Omental fat pad (tissue), 4 donors: ENCODE measurements around the gene CSNK2A3. TPM values are rescaled to one million over a fixed set of nuclear protein-coding genes. Genes with fewer than 3 reads are reported as not detected.

Experiments used
- ATAC-seq: fragments of 150-250 bp; one replicate; pipeline ENCODE4 v1.9.1; 2016; ENCODE audit warnings: mild to moderate bottlenecking, moderate library complexity; ENCODE audit not compliant: low FRiP score
- DNase-seq: peaks from one replicate; pipeline ENCODE4 v3.0.0-alpha.2; 2019; ENCODE audit warnings: low spot score
- CTCF ChIP-seq, 3 donors: fragments of 450-650 bp; IDR thresholded peaks; one replicate each; pipeline ENCODE4 v1.5.1; 2016 to 2017; ENCODE audit warnings: antibody characterized with exemption in 3 of 3, mild to moderate bottlenecking in 3 of 3, moderate library complexity in 2 of 3
- total RNA-seq, 4 donors: library from RNA; depleted of rRNA; stranded (reverse); fragments of >200 nt; gene quantifications; one replicate each; pipeline ENCODE4 v1.1.0, GENCODE V29; 2016

CSNK2A3 gene
- total RNA-seq, 4 donors from 2014 or later = 1.1 to 2.9 (median 1.6) TPM

- ATAC-seq (no peak), DNase-seq (no peak)
- TF ChIP-seq CTCF (IDR thresholded peaks at IDR 0.05) = no peak
Measured at GRCh38 chr11:11324090-11324489, 29.0 kb downstream of the CSNK2A3 start.

DNA sequence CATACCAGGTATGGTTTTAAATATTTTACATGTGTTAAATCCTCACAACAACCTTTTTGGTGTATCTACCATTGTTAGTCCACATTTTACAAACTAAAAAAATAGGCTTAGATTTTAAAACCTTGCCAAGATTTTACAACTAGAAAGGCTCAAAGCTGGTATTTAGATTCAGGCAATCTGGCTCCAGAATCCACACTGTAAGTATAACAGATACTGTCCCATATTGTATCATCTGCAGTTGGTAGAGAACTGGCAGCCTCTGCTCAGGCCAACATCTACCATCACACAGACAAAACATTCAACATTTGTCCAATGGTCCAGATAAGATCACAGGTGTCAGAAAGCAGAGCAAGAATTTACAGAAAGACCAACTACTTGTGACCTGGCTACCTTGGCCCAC is 30.9 kb downstream of the CSNK2A3 start:
- TF ChIP-seq CTCF (IDR thresholded peaks at IDR 0.05) = no peak
- DNase-seq (no peak), ATAC-seq (no peak)

- ATAC-seq (no peak), DNase-seq (no peak)
- no peak for TF ChIP-seq CTCF (IDR thresholded peaks at IDR 0.05)
Measured at GRCh38 chr11:11320825-11321224, 32.2 kb downstream of the CSNK2A3 start.

DNA sequence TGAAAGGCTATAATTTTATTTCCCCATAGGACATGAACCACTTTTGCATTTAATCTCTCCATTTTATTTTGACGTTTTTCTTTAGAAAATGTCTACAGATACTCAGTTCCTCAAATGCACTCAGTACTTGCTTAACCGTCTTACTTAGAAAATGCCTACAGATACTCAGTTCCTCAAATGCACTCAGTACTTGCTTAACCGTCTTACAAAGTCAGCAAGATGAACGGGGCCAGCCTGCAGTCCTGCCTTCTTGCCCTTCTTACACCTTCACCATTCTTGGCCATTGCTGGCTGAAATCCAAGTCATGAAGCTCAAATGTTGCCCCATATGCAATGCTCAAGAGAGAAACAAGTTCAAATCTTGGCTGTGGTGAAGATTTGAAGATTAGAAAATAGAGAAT is 34.1 kb downstream of the CSNK2A3 start:
- ATAC-seq (no peak), DNase-seq (no peak)
- no peak for TF ChIP-seq CTCF (IDR thresholded peaks at IDR 0.05)

- DNase-seq = no peak
- TF ChIP-seq CTCF (IDR thresholded peaks at IDR 0.05) = no peak
- no peak for ATAC-seq
Measured at GRCh38 chr11:11318461-11318860, 34.6 kb downstream of the CSNK2A3 start.

DNA sequence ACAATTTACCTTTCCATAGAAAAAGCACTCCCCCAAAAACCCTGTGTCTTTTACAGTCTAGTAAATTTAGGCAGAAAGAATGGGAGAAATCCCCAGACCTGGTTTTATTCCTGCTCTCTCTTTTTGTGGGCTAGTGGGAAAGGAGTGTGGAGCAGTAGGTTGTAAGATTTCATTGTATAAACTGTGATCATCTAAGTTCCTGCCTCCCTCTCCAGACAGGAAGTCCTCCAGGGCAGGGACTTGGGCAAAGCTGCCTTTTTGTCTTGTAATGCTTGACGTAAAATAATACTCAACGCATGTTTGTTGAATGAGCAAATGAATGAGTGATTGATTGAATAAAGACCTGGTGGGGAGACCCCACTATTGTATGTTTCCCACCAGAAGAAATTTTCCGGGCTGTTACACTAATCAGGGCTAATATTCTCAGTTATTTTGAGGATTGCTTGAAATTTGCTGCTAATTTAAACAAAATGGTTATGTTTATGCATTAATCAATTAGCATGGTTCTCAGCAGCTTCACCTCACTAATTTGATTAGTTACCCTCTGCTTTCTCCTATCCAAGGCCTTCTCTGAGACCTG is 36.3 kb downstream of the CSNK2A3 start:
- no peak for ATAC-seq
- DNase-seq = no peak
- no peak for TF ChIP-seq CTCF (IDR thresholded peaks at IDR 0.05)

GRCh38 chr11:11313902-11314692 is 39.0 kb downstream of the CSNK2A3 start:
- DNase-seq (no peak), ATAC-seq (no peak)
- no peak for TF ChIP-seq CTCF (IDR thresholded peaks at IDR 0.05)
